HG02938 (cell line): ENCODE data around the gene ITPK1.

Source experiments
- ATAC-seq: cut with Tn5 transposase; IDR thresholded peaks from one replicate; pipeline ENCODE4 v1.9.1; 2021; ENCODE audit warnings: mild to moderate bottlenecking, moderate library complexity; ENCODE audit not compliant: unreplicated experiment

The ITPK1 gene

GRCh38 chr14:93030761-93031160 lies 85.0 kb downstream of the ITPK1 start:
- no peak for ATAC-seq

- ATAC-seq = no peak
These were observed 85.7 kb downstream of the ITPK1 start for GRCh38 chr14:93029911-93030508.

DNA sequence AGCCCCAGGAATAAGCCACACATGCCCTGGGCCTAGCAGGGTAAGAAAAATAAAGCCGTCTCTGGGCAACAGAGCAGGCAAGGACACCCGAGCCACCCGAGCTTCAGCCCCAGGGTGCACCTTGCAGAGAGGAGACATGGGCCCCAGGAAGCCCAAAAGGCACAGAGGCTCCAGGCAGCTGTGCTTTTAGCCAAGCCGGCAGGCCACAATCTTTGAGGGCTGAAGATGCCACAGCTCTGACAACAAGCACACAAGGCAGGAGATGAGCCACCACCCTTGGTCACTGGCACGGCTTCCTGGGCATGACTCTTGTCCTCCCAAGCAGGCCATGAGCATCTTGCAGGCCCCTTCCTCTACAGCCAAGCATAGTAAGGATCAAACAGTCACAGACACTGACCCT lies 86.3 kb downstream of the ITPK1 start:
- no peak for ATAC-seq

- ATAC-seq = no peak
These were observed 87.0 kb downstream of the ITPK1 start for GRCh38 chr14:93028724-93029076.

GRCh38 chr14:93027810-93028723 lies 87.7 kb downstream of the ITPK1 start:
- ATAC-seq = no peak

GRCh38 chr14:93026339-93026738 lies 89.4 kb downstream of the ITPK1 start:
- ATAC-seq = no peak

- ATAC-seq = no peak
These were observed 90.7 kb downstream of the ITPK1 start for GRCh38 chr14:93025055-93025454.

DNA sequence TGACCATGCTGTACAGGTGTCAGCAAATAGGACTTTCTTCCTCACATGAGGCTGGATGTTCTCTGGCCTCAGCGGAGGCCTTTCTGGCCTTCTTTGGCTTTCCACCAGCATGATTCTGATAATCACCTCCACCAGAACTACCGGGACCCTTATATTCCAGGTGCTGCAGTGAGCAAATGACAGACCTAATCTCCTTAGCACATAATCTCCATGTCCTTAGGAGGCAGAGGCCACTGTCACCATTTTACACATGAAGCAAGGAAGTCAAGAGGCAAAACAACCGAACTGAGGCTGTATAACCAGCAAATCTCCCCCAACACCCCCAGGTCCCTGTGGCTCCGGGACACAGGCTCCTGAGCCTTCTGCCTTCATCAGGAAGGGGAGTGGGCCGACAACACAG lies 91.2 kb downstream of the ITPK1 start:
- ATAC-seq = no peak

- no peak for ATAC-seq
These were observed 91.8 kb downstream of the ITPK1 start for GRCh38 chr14:93023802-93024434.

DNA sequence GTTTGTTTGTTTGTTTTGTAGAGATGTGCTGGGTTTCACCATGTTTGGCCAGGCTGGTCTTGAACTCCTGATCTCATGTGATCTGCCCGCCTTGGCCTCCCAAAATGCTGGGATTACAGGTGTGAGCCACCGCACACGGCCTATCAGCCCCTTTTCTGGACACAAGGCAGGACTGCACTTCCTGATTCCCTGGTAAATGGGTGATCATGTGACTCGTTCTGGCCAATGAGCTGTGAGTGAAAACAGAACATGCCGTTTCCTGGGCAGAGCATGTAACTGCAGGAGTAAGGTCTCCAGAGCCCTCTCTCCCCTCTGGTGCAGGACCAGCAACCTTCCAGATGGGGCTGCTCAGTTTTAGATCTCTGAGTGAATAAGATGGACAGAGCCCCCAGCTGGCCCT lies 92.7 kb downstream of the ITPK1 start:
- ATAC-seq = no peak

GRCh38 chr14:93019970-93020369 lies 95.8 kb downstream of the ITPK1 start:
- no peak for ATAC-seq

DNA sequence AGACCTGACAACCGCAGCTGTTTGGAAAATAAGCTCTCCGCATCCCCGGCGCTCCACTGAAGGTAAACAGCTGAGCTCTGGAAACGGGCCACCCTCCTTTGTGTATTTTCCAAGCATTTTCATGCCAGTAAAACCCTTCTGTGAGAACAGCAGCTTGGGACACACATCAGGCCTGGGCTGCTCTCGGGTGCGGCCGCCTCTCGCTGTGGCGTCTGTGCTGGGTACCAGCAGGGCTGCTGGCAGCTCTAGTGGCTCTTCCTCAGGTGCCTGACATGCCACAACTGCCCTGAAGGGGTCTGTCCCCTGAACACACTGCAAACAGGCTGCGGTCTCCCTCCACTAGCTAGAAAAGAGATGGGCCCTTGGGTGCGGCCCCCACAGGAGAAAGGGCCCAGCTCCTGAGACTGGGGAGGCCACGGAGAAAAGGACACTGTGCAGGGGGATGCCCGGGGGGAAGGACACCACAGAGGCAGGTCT lies 96.3 kb downstream of the ITPK1 start:
- no peak for ATAC-seq

- no peak for ATAC-seq
These were observed 97.4 kb downstream of the ITPK1 start for GRCh38 chr14:93018366-93018765.

GRCh38 chr14:93017898-93018297 lies 97.8 kb downstream of the ITPK1 start:
- ATAC-seq = no peak

- no peak for ATAC-seq
These were observed 98.4 kb downstream of the ITPK1 start for GRCh38 chr14:93017301-93017797.

DNA sequence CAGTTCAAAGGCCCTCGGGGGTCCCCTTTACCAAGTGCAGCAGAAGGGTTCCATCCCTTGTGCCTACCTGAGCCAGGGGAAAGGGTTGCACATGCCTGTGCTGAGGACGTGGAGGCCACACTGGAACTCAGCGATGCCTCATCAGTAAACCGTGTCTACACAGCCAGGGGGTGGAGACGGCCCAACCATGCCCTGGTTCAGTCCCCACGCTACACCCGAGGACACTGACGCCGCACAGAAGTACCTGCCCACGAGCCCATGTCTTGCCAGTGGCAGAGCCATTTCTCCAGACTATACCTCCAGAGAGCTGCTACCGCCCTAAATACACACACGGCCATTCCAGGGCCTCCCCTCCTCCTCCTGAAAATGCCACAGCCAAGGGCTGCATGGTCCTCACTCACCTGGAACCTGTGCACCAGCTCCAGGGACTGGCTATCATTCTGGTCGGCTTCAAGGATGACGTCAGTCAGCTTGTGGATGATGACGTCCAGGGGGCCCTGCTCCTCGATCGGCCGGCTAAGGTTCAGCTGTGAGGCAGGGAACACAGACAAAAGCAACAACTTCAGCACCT lies 99.4 kb downstream of the ITPK1 start:
- no peak for ATAC-seq

- no peak for ATAC-seq
These were observed 100.2 kb downstream of the ITPK1 start for GRCh38 chr14:93015505-93015904.

GRCh38 chr14:93015064-93015463 lies 100.7 kb downstream of the ITPK1 start:
- ATAC-seq = no peak

DNA sequence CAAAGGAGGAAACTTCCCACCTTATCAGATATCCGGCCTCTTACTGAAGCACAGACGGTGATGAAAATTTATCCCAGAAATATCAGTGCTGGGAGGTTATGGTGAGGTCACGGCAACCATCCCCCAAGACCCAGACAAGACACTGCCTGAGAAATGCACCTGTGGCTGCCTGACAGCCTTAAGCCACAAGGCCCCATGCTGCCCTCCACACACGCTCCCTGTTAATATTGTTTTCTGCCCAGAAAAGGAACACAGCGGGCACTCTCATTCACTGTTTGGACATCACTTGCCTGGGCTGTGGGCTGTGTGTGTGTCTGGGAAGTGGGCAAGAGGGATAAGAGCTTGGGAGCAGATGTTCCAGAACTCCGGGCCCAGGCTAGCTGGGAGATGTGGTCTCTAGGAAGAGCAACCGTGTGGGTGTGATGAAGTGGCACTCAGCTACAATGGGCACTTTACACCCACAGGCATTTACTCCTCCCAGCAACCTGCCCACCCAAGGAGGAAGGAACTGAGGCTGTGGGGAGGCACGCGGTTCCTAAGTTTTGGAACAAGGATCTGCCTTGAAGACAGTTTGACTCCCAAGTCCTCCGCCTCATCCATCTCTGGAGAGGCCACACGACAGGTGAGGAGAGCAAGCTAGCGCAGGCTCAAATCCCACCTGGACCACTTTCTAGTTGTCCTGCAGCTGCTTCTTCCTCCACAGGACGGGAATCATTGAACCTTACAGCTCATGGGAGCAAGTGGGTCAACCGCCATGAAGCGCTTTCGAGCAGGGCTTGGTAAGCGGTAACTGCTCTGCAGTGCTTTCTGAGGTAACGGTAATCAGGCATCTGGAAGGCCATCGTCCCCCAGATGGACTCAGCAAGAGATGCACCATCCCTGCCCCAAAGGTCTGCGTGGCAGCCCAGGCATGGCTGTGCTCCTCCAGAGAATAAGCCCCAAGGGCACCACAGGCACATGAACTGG lies 101.4 kb downstream of the ITPK1 start:
- ATAC-seq = no peak
